Activated CD4-positive, alpha-beta T cell treated with anti-CD3 and anti-CD28 coated beads, Interleukin-2, amount 50 U/mL, for 4 hours (primary cell): ENCODE measurements around the gene RCBTB1.
"Not testable (repeated sequence)": the region's sequence is repeated elsewhere in the genome, so short reads cannot be mapped to it uniquely, and the experiment has no call there.

Source experiments
- DNase-seq, 2 experiments: peaks; one replicate each; pipeline ENCODE4 v3.0.0-alpha.2; 2020

The RCBTB1 gene

DNA sequence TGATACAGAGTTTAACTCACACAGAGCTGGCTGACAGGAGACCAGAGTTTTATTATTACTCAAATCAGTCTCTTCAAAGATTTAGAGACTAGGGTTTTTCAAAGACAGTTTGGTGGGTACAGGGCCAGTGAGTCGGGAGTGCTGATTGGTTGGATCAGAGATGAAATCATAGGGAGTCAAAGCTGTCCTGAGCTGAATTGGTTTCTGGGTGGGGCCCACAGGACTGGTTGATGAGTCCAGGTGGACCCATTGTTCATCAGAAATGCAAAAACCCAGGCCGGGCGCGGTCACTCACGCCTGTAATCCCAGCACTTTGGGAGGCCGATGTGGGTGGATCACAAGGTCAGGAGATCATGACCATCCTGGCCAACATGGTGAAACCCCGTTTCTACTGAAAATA, 17.3 kb upstream of the RCBTB1 start:
- not testable (repeated sequence) for DNase-seq

DNA sequence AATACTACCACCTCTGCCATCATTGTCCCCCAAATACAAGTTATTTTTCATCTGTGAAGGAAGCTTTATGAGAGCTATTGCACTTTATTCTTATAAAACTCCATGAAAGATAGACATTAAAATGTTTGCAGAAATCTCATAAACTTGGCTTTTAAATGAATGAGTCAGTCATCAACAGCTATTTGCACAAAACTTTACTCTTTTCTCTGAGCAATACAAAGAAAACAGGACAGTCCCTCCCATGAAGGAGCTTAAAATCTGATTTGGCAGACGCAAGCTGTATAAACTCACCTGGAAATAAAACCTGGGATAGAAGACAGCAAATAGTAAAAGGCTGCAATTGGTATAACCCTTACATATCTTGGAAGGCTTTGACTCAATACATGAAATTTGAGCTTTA, 16.6 kb upstream of the RCBTB1 start:
- no peak for DNase-seq

DNA sequence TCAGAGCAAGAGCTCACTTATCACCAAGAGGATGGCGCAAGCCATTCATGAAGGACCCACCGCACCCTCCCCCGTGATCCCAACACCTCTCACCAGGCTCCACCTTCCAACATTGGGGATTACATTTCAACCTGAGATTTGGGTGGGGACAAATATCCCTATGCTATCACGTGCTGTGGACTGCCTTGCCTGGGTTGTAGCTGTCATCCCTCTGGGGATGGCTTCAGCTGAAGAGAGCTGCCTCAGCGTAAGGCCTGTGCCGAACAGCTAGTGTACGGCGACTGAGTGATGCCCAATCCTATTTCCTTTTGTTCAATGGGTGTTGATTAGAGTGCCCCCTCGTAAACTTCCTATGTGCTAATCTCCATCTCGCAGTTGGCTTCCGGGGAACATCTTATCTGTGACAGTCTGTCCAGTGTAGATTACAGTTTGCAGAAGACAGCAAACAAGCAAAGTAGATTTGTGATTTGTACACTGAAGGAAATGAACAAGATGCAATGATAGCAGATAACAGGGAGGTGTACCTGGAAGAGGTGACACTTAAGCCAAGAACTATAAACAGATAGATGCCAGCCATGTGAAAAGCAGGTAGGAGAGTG, 11.8 kb upstream of the RCBTB1 start:
- DNase-seq: no peak

DNA sequence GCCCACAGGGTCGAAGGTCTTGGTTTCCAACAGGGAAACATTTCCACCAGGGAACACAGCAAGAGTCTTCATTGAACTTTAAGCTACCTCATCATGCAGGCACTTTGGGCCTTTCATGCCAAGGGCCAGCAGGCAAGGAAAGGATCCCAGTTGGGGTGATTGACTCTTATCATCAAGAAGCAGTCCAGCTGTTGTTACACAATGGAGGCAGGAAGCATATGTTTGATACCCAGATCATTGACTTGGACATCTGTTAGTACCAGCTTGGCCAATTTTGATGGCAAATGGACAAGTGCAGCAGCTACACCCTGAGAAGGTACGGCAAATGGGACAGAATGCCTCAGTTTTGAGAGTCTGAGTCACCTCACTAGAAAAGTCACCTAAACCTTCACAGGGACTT, 10.9 kb upstream of the RCBTB1 start:
- no peak for DNase-seq

DNA sequence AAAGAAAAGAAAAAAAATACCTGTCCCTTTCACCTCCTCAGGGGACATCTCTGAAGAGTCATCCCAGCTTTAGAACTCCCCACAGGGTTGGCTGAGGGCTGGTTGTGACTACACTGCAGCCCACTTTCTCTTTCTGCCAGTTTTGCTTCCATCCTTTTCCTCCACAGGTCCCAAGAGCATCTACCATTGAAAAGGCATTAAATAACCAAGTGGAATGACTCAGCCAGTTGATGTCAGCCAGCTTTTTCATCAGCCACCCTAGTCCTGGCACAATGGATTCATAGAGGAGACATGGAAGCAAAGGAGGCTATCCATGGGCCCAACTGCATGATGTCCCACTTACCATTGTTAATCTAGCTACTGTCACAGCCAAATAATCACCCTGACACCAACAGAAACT, 9.2 kb upstream of the RCBTB1 start:
- no peak for DNase-seq

DNA sequence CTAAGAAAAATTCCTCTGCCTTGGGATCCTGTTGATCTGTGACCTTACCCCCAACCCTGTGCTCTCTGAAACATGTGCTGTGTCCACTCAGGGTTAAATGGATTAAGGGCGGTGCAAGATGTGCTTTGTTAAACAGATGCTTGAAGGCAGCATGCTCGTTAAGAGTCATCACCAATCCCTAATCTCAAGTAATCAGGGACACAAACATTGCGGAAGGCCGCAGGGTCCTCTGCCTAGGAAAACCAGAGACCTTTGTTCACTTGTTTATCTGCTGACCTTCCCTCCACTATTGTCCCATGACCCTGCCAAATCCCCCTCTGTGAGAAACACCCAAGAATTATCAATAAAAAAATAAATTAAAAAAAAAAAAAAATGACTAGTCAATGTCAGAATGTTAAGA, 8.5 kb upstream of the RCBTB1 start:
- not testable (repeated sequence) for DNase-seq

DNA sequence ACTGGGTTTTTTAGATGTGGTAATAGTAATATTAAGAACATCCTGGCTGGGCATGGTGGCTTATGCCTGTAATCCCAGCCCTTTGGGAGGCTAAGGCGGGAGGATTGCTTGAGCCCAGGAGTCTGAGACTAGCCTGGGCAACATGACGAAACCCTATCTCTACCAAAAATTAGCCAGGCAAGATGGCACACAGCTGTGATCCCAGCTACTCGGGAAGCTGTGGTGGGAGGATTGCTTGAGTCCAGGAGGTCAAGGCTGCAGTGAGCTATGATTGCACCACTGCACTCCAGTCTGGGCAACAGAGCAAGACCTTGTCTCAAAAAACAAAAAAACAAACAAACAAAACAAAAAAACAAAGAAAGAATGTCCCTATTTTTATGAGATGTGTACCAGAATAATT, 5.4 kb upstream of the RCBTB1 start:
- not testable (repeated sequence) for DNase-seq

DNA sequence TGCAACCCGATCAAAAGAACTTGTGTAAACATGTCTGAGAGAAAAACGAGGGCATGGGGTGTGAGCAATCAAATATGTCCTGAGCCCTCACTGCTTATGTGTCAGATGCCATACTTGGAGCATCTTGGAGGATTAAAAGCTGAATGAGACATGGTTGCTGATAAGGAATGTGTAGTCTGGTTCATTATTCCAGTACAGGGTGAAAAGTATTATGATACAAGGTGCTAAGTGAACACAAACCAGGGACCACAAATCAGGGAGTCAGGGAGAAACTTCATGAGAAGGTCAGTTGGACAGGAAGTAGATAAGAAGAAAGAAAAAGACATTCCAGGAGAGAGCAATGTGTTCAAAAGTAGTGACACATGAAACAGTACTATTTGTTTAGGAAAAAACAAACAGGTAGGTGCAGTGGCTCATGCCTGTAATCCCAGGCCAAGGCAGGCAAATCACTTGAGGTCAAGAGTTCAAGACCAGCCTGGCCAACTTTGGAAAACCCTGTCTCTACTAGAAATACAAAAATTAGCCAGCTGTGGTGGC, 2.0 kb upstream of the RCBTB1 start:
- DNase-seq: no peak

DNA sequence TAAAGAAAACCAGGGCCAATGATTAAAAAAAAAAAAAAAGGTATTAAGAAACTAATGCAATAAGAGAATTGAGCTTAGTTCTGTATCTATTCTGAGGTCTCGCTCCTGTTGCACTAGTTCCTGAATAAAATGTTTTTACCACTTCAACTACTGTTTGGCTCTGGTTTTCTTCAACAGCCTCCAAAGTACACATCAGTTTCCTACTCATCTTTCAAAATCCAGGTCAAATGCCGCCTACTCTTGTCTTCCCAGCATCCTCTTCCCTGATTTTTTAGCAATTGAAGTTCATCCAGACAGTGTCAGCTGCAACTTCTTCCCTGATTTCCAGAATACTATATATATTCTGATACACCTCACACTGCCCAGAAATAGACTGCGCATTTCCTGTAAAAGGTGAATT, 1.4 kb upstream of the RCBTB1 start:
- DNase-seq: no peak

DNA sequence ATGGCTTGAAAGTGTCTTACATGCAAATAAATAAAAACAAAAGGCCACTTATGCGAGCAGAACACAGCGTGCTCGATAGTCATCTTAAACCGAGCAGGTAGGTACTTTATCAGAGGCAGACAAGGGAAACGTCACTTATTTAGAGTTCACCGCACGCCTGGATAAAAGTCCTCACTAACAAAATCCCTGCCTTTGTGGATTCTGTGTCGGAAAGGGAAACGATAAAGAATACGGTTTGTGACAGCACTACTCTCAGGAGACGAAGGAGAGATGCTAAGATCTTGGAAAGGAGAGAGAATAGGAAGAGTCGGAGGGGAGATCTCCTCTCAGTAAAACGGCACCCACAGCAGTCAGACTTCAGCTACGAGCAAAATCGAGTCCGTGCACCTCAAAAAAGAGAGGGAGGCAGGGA, 581 bp downstream of the RCBTB1 start:
- no peak for DNase-seq

DNA sequence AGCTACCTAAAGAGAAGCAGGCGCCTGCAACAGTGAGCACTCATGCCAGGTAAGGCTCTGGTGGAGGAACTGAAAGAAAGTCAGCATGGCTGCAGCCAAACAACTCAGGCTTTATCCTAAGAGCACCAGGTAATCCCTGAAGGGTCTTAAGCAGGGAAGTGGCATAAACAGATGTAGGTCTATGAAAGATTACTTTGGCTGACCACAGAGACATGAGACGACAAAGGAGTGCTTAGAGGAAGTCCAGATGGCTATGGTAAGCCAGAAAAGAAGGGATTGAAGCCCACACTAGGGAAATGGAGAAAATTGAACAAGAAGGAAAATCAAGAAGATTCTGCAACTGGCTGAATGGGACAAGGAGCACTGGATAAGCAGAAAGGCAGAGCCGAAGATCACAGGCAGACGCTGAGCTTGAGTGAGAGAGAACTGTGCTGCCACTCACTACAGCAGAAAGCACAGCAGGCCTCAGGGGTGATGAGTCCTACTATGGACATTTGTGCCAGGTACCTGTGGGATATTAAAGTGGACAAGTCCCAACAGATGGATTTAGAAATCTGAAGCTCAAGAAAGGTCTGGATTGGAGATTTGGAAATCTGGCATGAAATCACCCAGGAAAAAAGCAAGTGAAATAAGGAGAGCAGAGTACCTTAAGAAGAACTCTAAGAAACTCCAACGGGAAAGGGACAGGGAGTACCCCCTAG, 4.2 kb downstream of the RCBTB1 start:
- no peak for DNase-seq

DNA sequence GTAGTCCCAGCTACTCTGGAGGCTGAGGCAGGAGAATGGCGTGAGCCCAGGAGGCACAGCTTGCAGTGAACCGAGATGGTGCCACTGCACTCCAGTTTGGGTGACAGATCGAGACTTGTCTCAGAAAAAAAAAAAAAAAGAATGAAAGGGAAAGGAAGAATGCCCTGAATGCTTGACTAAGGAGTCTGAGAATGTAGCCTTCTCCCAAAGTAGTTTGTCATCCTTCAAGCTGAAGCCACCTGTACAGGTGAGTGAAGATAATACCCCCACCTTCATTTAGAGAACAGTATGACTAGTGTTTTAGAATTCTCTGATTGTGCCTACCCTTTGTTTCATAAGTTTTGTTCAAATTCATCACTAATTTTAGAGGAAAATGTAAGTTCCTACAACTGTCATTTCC, 5.9 kb downstream of the RCBTB1 start:
- DNase-seq: no peak

DNA sequence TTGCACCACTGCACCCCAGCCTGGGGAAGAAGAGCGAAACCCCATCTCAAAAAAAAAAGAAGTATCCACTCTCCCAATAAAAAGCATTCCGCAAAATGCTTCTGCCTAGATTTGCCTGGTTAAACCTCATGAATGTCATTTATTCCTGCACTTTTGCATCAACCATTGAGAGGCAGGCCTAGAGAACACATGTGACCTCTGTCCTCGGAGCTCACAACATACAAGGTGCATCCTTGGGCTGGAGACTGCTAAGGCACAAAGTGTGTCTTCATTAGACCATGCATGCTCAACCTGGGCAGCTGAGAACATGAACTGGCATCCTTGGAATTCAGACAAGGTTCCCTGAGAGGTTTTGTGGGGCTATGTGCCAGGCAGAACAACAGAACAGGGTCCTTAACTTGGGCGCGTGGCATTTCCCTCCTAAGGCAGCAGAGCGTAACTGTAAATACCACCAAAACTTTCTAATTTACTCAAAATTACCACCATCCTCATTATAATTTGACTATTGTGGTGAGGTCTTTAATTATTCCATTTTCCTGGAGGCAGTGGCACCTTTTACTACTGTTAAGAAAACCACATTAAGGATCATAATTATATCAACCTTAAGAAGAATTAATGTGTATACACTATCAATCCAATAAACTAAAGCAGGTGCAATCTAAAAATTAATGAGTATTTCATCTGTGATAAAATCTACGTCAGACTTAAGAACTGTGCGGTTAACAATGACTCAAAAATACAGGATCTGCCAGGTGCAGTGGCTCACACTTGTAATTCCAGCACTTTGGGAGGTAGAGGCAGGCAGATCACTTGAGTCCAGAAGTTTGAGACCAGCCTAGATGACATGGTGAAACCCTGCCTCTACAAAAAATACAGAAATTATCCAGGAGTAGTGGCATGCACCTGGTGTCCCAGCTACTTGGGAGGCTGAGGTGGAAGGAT, 13.8 kb downstream of the RCBTB1 start:
- DNase-seq: no peak

DNA sequence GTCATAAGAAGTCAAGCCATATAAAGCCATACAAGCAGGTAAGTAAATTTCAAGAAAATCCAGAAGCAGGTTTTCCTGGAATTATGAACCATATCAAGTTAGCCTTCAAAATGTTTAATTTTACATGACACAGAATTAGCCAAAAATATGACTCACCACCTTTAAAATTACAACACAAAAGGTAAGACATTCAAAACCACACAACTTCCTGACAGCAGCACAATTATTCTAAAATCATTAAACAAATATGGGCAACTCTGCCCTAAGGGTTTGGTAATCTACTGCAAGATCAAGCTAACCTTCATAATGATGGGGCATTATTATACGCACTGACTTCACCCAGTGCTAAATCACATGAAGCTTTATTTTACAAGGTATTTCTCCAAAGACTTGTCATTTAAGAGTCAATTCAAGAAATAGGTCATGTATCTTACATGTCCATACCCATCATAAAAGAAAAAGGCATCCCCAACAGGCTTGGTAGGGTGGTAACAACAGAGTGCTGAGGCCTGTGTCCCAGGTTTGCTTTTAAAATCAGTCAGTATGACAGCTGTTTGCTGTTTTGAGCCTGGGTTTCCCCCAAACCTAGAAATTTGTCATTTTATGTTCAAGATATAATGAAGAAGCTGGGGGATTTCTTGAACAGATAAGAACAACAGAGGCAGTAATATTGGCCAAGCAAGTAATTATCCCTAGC, 15.2 kb downstream of the RCBTB1 start:
- DNase-seq: no peak

DNA sequence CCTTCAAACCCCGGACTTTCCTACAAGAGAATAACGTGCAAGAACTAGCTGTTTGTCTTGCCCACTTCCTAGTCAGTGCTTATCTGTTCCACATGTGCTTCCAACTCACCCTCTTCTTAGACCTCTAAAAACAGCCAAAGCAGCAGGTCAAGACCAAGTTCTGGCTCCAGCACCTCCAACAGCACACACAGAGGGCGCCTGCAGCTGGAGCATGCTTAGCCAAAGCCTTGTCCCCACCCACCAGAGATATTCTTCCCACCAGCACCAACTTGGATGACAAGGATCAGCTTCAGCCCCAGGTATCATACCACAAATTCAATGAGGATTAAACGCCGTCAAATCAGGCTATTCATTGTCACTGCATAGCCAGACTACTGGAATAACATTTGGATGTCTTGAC, 17.9 kb downstream of the RCBTB1 start:
- DNase-seq: no peak

DNA sequence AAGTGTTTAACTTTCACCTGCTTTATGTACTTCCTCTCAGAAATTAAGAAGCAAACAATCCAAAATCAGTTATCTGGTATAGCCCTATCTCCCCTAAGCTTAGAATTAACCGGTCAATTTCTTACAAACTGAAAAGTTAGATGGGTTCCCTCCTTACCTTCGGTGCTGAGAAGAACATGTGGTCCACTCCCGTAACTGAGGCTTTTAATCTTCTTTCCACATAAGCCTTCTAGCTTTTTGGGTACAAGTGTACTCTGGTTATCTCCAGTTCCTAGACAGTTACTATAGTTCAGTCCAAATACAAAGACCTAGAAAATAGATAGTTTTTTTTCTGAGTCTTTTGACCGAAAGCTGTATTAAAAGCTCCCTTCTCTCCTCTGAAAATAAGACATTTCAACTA, 18.9 kb downstream of the RCBTB1 start:
- no peak for DNase-seq

DNA sequence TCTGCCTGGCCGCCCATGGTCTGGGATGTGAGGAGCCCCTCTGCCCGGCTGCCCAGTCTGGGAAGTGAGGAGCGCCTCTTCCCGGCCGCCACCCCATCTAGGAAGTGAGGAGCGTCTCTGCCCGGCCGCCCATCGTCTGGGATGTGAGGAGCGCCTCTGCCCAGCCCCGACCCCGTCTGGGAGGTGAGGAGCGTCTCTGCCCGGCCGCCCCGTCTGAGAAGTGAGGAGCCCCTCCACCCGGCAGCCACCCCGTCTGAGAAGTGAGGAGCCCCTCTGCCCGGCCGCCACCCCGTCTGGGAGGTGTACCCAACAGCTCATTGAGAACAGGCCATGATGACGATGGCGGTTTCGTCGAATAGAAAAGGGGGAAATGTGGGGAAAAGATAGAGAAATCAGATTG, 19.9 kb downstream of the RCBTB1 start:
- DNase-seq: not testable (repeated sequence)

DNA sequence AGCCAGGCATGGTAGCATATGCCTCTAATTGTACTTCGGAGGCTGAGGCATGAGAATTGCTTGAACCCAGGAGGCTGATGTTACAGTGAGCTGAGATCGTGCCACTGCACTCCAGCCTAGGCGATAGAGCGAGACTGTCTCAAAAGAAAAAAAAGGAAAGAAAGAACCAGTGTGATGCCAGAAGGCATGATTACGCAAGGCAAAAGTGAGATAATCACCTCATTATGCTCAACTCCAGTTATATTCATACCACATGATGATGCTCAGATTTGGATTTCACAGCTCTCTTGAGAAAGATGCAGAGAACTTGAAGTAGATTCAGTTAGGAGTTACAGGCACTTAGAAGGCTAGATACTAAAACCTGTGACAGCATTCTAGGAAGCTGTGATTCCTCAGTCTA, 21.8 kb downstream of the RCBTB1 start:
- DNase-seq: no peak

DNA sequence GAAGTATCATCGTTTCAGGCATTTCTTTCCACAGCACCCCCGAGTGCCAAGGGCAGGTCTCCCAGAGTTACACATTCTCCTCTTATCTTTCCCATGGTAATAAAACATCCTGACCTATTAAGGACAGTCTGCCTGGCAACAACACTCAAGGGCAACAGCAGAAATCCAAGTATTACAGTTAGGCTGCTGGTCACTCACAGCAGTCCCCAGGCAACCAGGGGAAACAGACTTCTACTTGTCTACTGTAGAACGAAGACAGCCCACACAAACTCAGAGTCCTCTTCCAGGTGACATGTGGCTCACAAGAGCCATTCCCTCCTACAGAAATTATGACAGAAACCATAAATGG, 24.3 kb downstream of the RCBTB1 start:
- no peak for DNase-seq

DNA sequence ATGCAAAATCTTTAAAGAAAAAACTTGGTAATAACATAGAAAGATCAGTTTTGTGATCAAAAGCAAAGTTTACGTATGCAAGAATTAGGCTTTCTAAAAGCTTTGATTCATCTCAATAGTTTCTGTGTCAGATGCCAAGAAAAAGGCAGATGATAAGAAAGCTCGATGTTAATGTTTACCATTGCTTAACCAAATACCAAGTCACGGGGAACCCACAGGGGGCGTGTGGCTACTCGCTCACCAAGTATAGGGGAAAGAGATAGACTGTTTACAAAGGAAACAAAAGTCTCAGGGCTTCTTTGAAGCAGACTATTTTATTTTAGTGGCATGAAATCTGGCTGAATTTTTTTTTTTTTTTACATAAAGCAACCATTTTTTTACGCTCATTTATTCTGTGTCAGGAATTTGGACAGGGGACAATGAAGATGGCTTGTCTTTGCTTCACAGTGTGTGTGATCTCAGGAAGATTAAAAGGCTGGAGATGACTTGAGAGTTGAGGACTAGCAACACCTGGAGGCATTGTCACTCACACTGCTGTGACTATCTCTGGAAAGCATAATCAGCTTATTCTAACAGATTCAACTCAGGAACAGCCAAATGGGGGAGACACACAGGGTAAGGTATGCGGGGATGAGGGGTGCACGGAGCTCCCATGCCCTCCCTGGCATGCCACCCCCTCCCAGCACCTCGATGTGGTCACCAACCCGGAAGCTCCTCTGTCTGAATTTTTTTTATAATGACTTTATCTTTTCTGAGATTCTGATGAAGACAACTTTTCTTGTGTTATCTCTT, 24.9 kb downstream of the RCBTB1 start:
- DNase-seq: no peak

DNA sequence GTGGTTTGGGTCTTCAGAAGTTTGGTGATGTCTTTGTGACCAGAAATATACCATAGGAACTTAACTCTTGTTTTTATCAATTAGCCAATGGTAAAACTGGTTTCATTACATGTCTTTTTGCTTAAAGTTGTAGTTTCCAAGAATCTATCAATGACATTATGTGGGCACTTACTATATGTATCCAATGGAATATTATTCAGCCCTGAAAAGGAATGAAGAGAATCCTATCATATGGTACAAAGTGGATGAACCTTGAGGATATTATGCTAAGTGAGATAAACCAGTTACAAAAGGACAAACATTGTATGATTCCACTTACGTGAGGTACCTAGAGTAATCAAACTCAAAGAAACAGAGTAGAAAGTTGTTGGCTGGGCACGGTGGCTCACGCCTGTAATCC, 26.4 kb downstream of the RCBTB1 start:
- DNase-seq: no peak

DNA sequence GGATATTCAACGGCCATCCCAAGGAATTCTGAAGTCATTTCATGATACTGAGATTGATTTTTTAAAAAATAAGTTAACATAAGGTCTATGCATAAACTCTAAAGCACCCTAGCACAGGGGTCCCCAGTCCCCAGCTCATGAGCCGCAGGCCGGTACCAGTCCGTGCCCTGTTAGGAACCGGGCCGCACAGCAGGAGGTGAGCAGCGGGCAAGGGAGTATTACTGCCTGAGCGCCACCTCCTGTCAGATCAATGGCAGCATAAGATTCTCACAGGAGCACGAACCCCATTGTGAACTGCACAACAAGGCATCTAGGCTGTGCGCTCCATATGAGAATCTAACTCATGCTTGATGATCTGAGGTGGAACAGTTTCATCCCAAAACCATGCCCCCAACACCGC, 31.0 kb downstream of the RCBTB1 start:
- DNase-seq: no peak
